ENCODE measurements around the gene SKA2.

DNA sequence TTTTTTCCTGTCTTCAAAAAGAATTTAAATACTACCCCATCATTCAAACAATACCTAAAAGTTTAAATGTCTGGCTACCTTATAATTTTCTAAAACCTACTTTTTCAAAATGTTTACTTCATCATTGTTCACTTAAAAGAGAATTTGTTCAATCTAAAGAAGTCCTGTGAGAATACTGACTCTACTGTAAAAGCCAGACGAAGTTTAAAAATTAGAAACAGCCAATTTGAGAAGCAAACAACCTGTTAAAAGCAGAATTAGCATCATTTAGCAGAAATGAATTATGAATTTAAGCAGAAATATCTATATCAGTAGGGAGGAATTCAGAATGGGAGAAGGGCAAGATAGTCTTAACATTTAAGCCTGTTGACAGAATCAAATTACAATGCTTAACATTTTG, 2.1 kb downstream of the SKA2 start:
- TF ChIP-seq, protein P1, sequence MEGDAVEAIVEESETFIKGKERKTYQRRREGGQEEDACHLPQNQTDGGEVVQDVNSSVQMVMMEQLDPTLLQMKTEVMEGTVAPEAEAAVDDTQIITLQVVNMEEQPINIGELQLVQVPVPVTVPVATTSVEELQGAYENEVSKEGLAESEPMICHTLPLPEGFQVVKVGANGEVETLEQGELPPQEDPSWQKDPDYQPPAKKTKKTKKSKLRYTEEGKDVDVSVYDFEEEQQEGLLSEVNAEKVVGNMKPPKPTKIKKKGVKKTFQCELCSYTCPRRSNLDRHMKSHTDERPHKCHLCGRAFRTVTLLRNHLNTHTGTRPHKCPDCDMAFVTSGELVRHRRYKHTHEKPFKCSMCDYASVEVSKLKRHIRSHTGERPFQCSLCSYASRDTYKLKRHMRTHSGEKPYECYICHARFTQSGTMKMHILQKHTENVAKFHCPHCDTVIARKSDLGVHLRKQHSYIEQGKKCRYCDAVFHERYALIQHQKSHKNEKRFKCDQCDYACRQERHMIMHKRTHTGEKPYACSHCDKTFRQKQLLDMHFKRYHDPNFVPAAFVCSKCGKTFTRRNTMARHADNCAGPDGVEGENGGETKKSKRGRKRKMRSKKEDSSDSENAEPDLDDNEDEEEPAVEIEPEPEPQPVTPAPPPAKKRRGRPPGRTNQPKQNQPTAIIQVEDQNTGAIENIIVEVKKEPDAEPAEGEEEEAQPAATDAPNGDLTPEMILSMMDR (IDR thresholded peaks at IDR 0.05; ENCODE audit: low read length): no peak
- no peak for TF ChIP-seq EZH2 (optimal IDR thresholded peaks at IDR 0.05; ENCODE audit: low read depth, low read length)

Measured in MM.1S (cell line).